ENCODE measurements around the gene HSD17B4.
A peak's percentile ranks its signal among the peaks of the same experiment; 100 is the strongest.
"Not testable (repeated sequence)": the region's sequence is repeated elsewhere in the genome, so short reads cannot be mapped to it uniquely, and the experiment has no call there.

The HSD17B4 gene

GRCh38 chr5:119452373-119453039 lies at the start of gene HSD17B4:
TSS of gene HSD17B4 (plus strand) at chr5:119452497. CDS start at chr5:119452576, 79 bp downstream.
- peak; percentile 64 for DNase-seq (ENCODE audit: low read depth, low spot score)

GRCh38 chr5:119402555-119402954 lies 49.7 kb upstream of the HSD17B4 start:
- DNase-seq (ENCODE audit: low read depth, low spot score), result no peak

GRCh38 chr5:119404033-119404432 lies 48.3 kb upstream of the HSD17B4 start:
- no peak for DNase-seq (ENCODE audit: low read depth, low spot score)

- no peak for DNase-seq (ENCODE audit: low read depth, low spot score)
Measured at GRCh38 chr5:119405419-119405818, 46.9 kb upstream of the HSD17B4 start.

- DNase-seq (ENCODE audit: low read depth, low spot score), result no peak
Measured at GRCh38 chr5:119406551-119407110, 45.7 kb upstream of the HSD17B4 start.

- DNase-seq (ENCODE audit: low read depth, low spot score), result no peak
Measured at GRCh38 chr5:119409235-119409815, 43.0 kb upstream of the HSD17B4 start.

- DNase-seq (ENCODE audit: low read depth, low spot score), result no peak
Measured at GRCh38 chr5:119410448-119411159, 41.7 kb upstream of the HSD17B4 start.

- peak; percentile 56 for DNase-seq (ENCODE audit: low read depth, low spot score)
Measured at GRCh38 chr5:119411361-119412278, 40.7 kb upstream of the HSD17B4 start.

- DNase-seq (ENCODE audit: low read depth, low spot score), result no peak
Measured at GRCh38 chr5:119412279-119413227, 39.7 kb upstream of the HSD17B4 start.

- not testable (repeated sequence) for DNase-seq (ENCODE audit: low read depth, low spot score)
Measured at GRCh38 chr5:119414124-119414734, 38.1 kb upstream of the HSD17B4 start.

GRCh38 chr5:119417891-119418605 lies 34.2 kb upstream of the HSD17B4 start:
- DNase-seq (ENCODE audit: low read depth, low spot score), result no peak

- no peak for DNase-seq (ENCODE audit: low read depth, low spot score)
Measured at GRCh38 chr5:119418606-119419100, 33.6 kb upstream of the HSD17B4 start.

- no peak for DNase-seq (ENCODE audit: low read depth, low spot score)
Measured at GRCh38 chr5:119420169-119420568, 32.1 kb upstream of the HSD17B4 start.

GRCh38 chr5:119426057-119426456 lies 26.2 kb upstream of the HSD17B4 start:
- DNase-seq (ENCODE audit: low read depth, low spot score), result no peak

- DNase-seq (ENCODE audit: low read depth, low spot score), result no peak
Measured at GRCh38 chr5:119427060-119427459, 25.2 kb upstream of the HSD17B4 start.

GRCh38 chr5:119427596-119427995 lies 24.7 kb upstream of the HSD17B4 start:
- DNase-seq (ENCODE audit: low read depth, low spot score), result not testable (repeated sequence)

- not testable (repeated sequence) for DNase-seq (ENCODE audit: low read depth, low spot score)
Measured at GRCh38 chr5:119428166-119428565, 24.1 kb upstream of the HSD17B4 start.

GRCh38 chr5:119428574-119428973 lies 23.7 kb upstream of the HSD17B4 start:
- not testable (repeated sequence) for DNase-seq (ENCODE audit: low read depth, low spot score)

- DNase-seq (ENCODE audit: low read depth, low spot score), result not testable (repeated sequence)
Measured at GRCh38 chr5:119432674-119433237, 19.5 kb upstream of the HSD17B4 start.
